Loucy (cell line): ENCODE results near the gene ANO9.

Experiments
- H2AFZ ChIP-seq: fragments of 200-600 bp; sonication (generic); 2 replicates; pipeline ENCODE4 v1.6.0; 2016; ENCODE audit warnings: antibody characterized with exemption, mild to moderate bottlenecking, low read length, moderate library complexity
- H3F3A ChIP-seq: fragments of 200-600 bp; 2 replicates; pipeline ENCODE4 v1.6.0; 2016; ENCODE audit warnings: antibody characterized with exemption, low read depth, mild to moderate bottlenecking
- H3K27me3 ChIP-seq: fragments of 200-600 bp; sonication (generic); 2 replicates; pipeline ENCODE4 v1.6.1; 2014; ENCODE audit warnings: low read length, mild to moderate bottlenecking; ENCODE audit not compliant: insufficient read depth, poor library complexity, severe bottlenecking
- H3K36me3 ChIP-seq: fragments of 200-600 bp; sonication (generic); 2 replicates; pipeline ENCODE4 v1.6.1; 2016; ENCODE audit warnings: low read length; ENCODE audit not compliant: insufficient read depth
- H3K4me1 ChIP-seq: fragments of 200-600 bp; sonication (generic); 2 replicates; pipeline ENCODE4 v1.5.1; 2014; ENCODE audit warnings: low read length, mild to moderate bottlenecking; ENCODE audit not compliant: insufficient read depth, poor library complexity, severe bottlenecking
- H3K4me2 ChIP-seq: fragments of 200-600 bp; sonication (generic); 2 replicates; pipeline ENCODE4 v1.6.0; 2014; ENCODE audit warnings: antibody characterized with exemption, low read length, low read depth, mild to moderate bottlenecking; ENCODE audit not compliant: poor library complexity, severe bottlenecking
- H3K4me3 ChIP-seq: fragments of 200-600 bp; sonication (generic); 2 replicates; pipeline ENCODE4 v1.5.1; 2014; ENCODE audit warnings: low read length, mild to moderate bottlenecking, mixed read lengths; ENCODE audit not compliant: poor library complexity, severe bottlenecking
- H3K79me2 ChIP-seq: fragments of 200-600 bp; sonication (generic); 2 replicates; pipeline ENCODE4 v1.6.1; 2014; ENCODE audit warnings: low read length; ENCODE audit not compliant: insufficient read depth
- H3K9ac ChIP-seq: fragments of 200-600 bp; sonication (generic); 2 replicates; pipeline ENCODE4 v1.6.0; 2014; ENCODE audit warnings: mild to moderate bottlenecking, low read depth, low read length, moderate library complexity; ENCODE audit not compliant: poor library complexity, severe bottlenecking
- H3K9me2 ChIP-seq: fragments of 200-600 bp; sonication (generic); replicated peaks from 2 replicates; pipeline ENCODE4 v1.6.1; 2016; ENCODE audit warnings: low read depth, low read length, mixed read lengths
- H3K9me3 ChIP-seq: fragments of 200-600 bp; sonication (generic); 2 replicates; pipeline ENCODE4 v1.6.1; 2014; ENCODE audit warnings: mild to moderate bottlenecking, antibody characterized with exemption, low read length, low read depth; ENCODE audit not compliant: insufficient read depth
- H4K20me1 ChIP-seq: fragments of 200-600 bp; sonication (generic); 2 replicates; pipeline ENCODE4 v1.6.0; 2014; ENCODE audit warnings: antibody characterized with exemption, low read length, mild to moderate bottlenecking; ENCODE audit not compliant: insufficient read depth, poor library complexity, severe bottlenecking
- CTCF ChIP-seq: fragments of 200-600 bp; sonication (generic); conservative IDR thresholded peaks from 2 replicates; pipeline ENCODE4 v1.5.1; 2014; ENCODE audit warnings: mild to moderate bottlenecking, antibody characterized with exemption, low read length
- EZH2phosphoT487 ChIP-seq: fragments of 200-600 bp; IDR thresholded peaks from 2 replicates; pipeline ENCODE4 v1.6.1; 2018; ENCODE audit warnings: antibody characterized with exemption, mild to moderate bottlenecking, moderate library complexity, borderline replicate concordance

Gene ANO9

GRCh38 chr11:474914-475506, 33.2 kb upstream of the ANO9 start:
- Histone ChIP-seq H3K9me3 (no peaks in the 10 kb centered on the region), H3K9ac (no peak overlapping the region), H3K4me2 (no peak overlapping the region), H3F3A (no peaks in the 10 kb centered on the region), H3K79me2 (no peaks in the 10 kb centered on the region), H2AFZ (no peak overlapping the region), H4K20me1 (peaks cover 4% of the 10 kb centered on the region), H3K4me3 (no peak overlapping the region), H3K27me3 (no peaks in the 10 kb centered on the region), H3K4me1 (peaks cover 2% of the 10 kb centered on the region), H3K36me3 (no peaks in the 10 kb centered on the region), H3K9me2 (no peaks in the 10 kb centered on the region)
- TF ChIP-seq CTCF (no peak), EZH2phosphoT487 (no peak)

GRCh38 chr11:473962-474785, 32.4 kb upstream of the ANO9 start:
- Histone ChIP-seq H3K4me1 (peaks cover 2% of the 10 kb centered on the region), H3K9ac (no peak overlapping the region), H3K4me2 (no peak overlapping the region), H4K20me1 (peaks cover 4% of the 10 kb centered on the region), H3K9me2 (no peaks in the 10 kb centered on the region), H3K36me3 (no peaks in the 10 kb centered on the region), H3K27me3 (no peaks in the 10 kb centered on the region), H3F3A (no peaks in the 10 kb centered on the region), H3K79me2 (no peaks in the 10 kb centered on the region), H3K9me3 (no peaks in the 10 kb centered on the region), H2AFZ (no peak overlapping the region), H3K4me3 (no peak overlapping the region)
- TF ChIP-seq EZH2phosphoT487 (no peak), CTCF (no peak)

GRCh38 chr11:473415-473814, 31.6 kb upstream of the ANO9 start:
- TF ChIP-seq EZH2phosphoT487, result no peak
- TF ChIP-seq CTCF, result no peak
- Histone ChIP-seq H3K36me3 (no peaks in the 10 kb centered on the region), H3K9me2 (no peaks in the 10 kb centered on the region), H3K4me2 (no peak overlapping the region), H3K4me1 (peaks cover 2% of the 10 kb centered on the region), H3K79me2 (no peaks in the 10 kb centered on the region), H2AFZ (no peak overlapping the region), H3K9ac (no peak overlapping the region), H3F3A (no peaks in the 10 kb centered on the region), H3K4me3 (no peak overlapping the region), H3K9me3 (no peaks in the 10 kb centered on the region), H4K20me1 (peaks cover 4% of the 10 kb centered on the region), H3K27me3 (no peaks in the 10 kb centered on the region)
